SK-N-SH treated with all-trans-retinoic acid at 6 μM for 48 hours (cell line): ENCODE results near the gene RALGAPB.

Experiments used
- ATAC-seq: fragments of 200-7000 bp; cut with Tn5 transposase; 3 replicates; pipeline ENCODE4 v1.9.1; 2020; ENCODE audit warnings: mild to moderate bottlenecking, moderate library complexity
- ARNTL ChIP-seq: fragments of 450-650 bp; formaldehyde crosslinking; IDR thresholded peaks from 2 replicates; pipeline ENCODE4 v1.5.0; 2020; ENCODE audit warnings: low read depth, mild to moderate bottlenecking, moderate library complexity, borderline replicate concordance
- BACH2 ChIP-seq: fragments of 250-450 bp; sonication (Bioruptor Pico); IDR thresholded peaks from 2 replicates; pipeline ENCODE4 v1.9.0; 2021; ENCODE audit warnings: mild to moderate bottlenecking, borderline replicate concordance
- CSDC2 ChIP-seq: fragments of 250-450 bp; sonication (Bioruptor Pico); IDR thresholded peaks from 2 replicates; pipeline ENCODE4 v1.5.0; 2020; ENCODE audit warnings: mild to moderate bottlenecking, moderate library complexity
- ESRRG ChIP-seq: fragments of 250-450 bp; sonication (Bioruptor Pico); IDR thresholded peaks from 2 replicates; pipeline ENCODE4 v1.6.1; 2021; ENCODE audit warnings: mild to moderate bottlenecking
- GLIS3 ChIP-seq: fragments of 250-450 bp; sonication (Bioruptor Pico); IDR thresholded peaks from 2 replicates; pipeline ENCODE4 v1.5.0; 2020; ENCODE audit warnings: mild to moderate bottlenecking, moderate library complexity
- ISL1 ChIP-seq: fragments of 250-450 bp; sonication (Bioruptor Pico); IDR thresholded peaks from 2 replicates; pipeline ENCODE4 v2.1.2; 2022; ENCODE audit warnings: mild to moderate bottlenecking, moderate library complexity
- OSR1 ChIP-seq: fragments of 250-450 bp; sonication (Bioruptor Pico); IDR thresholded peaks from 2 replicates; pipeline ENCODE4 v1.8.0; 2022; ENCODE audit warnings: moderate library complexity, mild to moderate bottlenecking, inconsistent platforms
- PPARA ChIP-seq: fragments of 250-450 bp; sonication (Bioruptor Pico); IDR thresholded peaks from 2 replicates; pipeline ENCODE4 v1.5.0; 2020; ENCODE audit warnings: mild to moderate bottlenecking, borderline replicate concordance
- RARB ChIP-seq: fragments of 250-450 bp; sonication (Bioruptor Pico); IDR thresholded peaks from 2 replicates; pipeline ENCODE4 v1.8.0; 2021; ENCODE audit warnings: mild to moderate bottlenecking, moderate library complexity
- TOX ChIP-seq: fragments of 250-450 bp; sonication (Bioruptor Pico); IDR thresholded peaks from 2 replicates; pipeline ENCODE4 v1.8.0; 2021; ENCODE audit warnings: mild to moderate bottlenecking, moderate library complexity, borderline replicate concordance
- ZC3H10 ChIP-seq: fragments of 250-450 bp; sonication (Bioruptor Pico); IDR thresholded peaks from 2 replicates; pipeline ENCODE4 v1.5.1; 2021; ENCODE audit warnings: mild to moderate bottlenecking, moderate library complexity
- ZFP3 ChIP-seq: fragments of 250-450 bp; sonication (Bioruptor Pico); IDR thresholded peaks from 2 replicates; pipeline ENCODE4 v1.5.0; 2020; ENCODE audit warnings: mild to moderate bottlenecking, moderate library complexity
- ZNF565 ChIP-seq: fragments of 450-650 bp; formaldehyde crosslinking; conservative IDR thresholded peaks from 2 replicates; pipeline ENCODE4 v1.5.0; 2020; ENCODE audit warnings: low read depth, mild to moderate bottlenecking, moderate library complexity
- ZNF70 ChIP-seq: fragments of 450-650 bp; formaldehyde crosslinking; IDR thresholded peaks from 2 replicates; pipeline ENCODE4 v1.5.0; 2020; ENCODE audit warnings: mild to moderate bottlenecking, moderate library complexity
- ZNF8 ChIP-seq: fragments of 450-650 bp; formaldehyde crosslinking; IDR thresholded peaks from 2 replicates; pipeline ENCODE4 v1.5.0; 2020; ENCODE audit warnings: mild to moderate bottlenecking, moderate library complexity
- TF ChIP-seq, protein P1 (sequence below): fragments of 250-450 bp; sonication (Bioruptor Pico); IDR thresholded peaks from 2 replicates; pipeline ENCODE4 v1.5.1; 2021; ENCODE audit warnings: mild to moderate bottlenecking, moderate library complexity
- TF ChIP-seq, protein P2 (sequence below): fragments of 250-450 bp; sonication (Bioruptor Pico); IDR thresholded peaks from 2 replicates; pipeline ENCODE4 v1.8.0; 2021; ENCODE audit warnings: low read depth, mild to moderate bottlenecking, moderate library complexity, borderline replicate concordance
- TF ChIP-seq, protein P3 (sequence below): fragments of 250-450 bp; sonication (Bioruptor Pico); IDR thresholded peaks from 2 replicates; pipeline ENCODE4 v1.5.0; 2020; ENCODE audit warnings: mild to moderate bottlenecking, moderate library complexity
- TF ChIP-seq, protein P4 (sequence below): fragments of 250-450 bp; sonication (Bioruptor Pico); IDR thresholded peaks from 2 replicates; pipeline ENCODE4 v1.8.0; 2020; ENCODE audit warnings: mild to moderate bottlenecking, moderate library complexity, borderline replicate concordance
- TF ChIP-seq, protein P5 (sequence below): fragments of 250-450 bp; sonication (Bioruptor Pico); IDR thresholded peaks from 2 replicates; pipeline ENCODE4 v1.5.1; 2020; ENCODE audit warnings: low read depth, mild to moderate bottlenecking, moderate library complexity

The RALGAPB gene

DNA sequence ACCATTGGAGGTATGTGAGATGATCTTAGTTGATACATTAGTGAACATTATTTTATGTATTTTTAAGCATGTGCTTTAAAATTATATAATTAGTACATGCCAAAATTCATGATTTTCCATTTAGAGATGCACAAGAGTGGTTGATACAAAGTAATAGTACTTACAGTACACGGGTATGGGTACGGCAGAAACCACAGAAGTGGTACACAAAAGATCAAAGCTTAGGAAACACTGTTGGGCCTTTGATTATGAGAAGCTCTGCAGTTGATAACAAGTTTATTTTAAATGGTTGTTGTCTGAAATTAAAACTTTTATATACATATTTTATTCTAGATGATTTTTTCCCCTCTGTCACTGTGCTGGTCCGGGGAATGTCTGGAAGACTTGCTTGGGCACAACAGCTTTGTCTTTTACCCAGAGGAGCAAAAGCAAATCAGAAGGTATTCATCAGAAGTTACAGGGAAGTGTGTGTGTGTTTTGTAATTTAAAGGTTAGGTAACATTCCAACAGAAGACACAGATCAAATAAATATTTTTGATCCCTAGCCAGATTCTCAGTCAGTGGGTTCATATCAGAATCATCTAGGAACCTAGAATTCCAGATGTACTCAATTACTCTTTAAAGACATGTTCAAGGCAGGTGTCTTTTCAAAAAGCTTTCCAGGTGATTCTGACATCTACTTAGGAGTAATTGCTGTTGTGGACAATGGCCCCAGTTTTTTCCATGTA lies 75.9 kb downstream of the RALGAPB start (continued):
- TF ChIP-seq, protein P1, sequence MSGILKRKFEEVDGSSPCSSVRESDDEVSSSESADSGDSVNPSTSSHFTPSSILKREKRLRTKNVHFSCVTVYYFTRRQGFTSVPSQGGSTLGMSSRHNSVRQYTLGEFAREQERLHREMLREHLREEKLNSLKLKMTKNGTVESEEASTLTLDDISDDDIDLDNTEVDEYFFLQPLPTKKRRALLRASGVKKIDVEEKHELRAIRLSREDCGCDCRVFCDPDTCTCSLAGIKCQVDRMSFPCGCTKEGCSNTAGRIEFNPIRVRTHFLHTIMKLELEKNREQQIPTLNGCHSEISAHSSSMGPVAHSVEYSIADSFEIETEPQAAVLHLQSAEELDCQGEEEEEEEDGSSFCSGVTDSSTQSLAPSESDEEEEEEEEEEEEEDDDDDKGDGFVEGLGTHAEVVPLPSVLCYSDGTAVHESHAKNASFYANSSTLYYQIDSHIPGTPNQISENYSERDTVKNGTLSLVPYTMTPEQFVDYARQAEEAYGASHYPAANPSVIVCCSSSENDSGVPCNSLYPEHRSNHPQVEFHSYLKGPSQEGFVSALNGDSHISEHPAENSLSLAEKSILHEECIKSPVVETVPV: no peak
- TF ChIP-seq, protein P2, sequence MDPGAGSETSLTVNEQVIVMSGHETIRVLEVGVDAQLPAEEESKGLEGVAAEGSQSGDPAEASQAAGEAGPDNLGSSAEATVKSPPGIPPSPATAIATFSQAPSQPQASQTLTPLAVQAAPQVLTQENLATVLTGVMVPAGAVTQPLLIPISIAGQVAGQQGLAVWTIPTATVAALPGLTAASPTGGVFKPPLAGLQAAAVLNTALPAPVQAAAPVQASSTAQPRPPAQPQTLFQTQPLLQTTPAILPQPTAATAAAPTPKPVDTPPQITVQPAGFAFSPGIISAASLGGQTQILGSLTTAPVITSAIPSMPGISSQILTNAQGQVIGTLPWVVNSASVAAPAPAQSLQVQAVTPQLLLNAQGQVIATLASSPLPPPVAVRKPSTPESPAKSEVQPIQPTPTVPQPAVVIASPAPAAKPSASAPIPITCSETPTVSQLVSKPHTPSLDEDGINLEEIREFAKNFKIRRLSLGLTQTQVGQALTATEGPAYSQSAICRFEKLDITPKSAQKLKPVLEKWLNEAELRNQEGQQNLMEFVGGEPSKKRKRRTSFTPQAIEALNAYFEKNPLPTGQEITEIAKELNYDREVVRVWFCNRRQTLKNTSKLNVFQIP (CRISPR knock-in tag): no peak

DNA sequence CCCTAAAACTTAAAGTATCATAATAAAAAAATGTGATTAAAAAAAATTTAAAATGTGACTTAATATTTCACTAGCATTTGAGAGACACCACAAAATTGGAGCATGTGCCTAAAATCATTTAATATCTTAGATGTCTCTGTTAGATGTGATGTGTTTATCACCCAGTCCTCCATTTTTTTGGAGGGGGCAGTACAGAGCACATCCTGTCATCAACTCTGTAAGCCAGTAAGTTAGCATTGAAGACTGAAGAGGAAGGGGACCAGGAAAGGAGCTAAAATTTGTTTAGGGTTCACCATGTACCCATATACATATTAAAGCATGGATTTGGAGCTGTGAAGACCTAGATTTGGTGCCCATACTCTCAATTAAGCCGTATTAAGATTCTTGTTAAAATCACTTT lies 77.6 kb downstream of the RALGAPB start:
- TF ChIP-seq ZFP3 (no peak), ZC3H10 (CRISPR knock-in tag) (no peak), ZNF70 (CRISPR knock-in tag) (no peak), TOX (CRISPR knock-in tag) (no peak), RARB (no peak), OSR1 (no peak), ARNTL (CRISPR knock-in tag) (no peak), CSDC2 (no peak), ZNF8 (CRISPR knock-in tag) (no peak)
- TF ChIP-seq, protein P3, sequence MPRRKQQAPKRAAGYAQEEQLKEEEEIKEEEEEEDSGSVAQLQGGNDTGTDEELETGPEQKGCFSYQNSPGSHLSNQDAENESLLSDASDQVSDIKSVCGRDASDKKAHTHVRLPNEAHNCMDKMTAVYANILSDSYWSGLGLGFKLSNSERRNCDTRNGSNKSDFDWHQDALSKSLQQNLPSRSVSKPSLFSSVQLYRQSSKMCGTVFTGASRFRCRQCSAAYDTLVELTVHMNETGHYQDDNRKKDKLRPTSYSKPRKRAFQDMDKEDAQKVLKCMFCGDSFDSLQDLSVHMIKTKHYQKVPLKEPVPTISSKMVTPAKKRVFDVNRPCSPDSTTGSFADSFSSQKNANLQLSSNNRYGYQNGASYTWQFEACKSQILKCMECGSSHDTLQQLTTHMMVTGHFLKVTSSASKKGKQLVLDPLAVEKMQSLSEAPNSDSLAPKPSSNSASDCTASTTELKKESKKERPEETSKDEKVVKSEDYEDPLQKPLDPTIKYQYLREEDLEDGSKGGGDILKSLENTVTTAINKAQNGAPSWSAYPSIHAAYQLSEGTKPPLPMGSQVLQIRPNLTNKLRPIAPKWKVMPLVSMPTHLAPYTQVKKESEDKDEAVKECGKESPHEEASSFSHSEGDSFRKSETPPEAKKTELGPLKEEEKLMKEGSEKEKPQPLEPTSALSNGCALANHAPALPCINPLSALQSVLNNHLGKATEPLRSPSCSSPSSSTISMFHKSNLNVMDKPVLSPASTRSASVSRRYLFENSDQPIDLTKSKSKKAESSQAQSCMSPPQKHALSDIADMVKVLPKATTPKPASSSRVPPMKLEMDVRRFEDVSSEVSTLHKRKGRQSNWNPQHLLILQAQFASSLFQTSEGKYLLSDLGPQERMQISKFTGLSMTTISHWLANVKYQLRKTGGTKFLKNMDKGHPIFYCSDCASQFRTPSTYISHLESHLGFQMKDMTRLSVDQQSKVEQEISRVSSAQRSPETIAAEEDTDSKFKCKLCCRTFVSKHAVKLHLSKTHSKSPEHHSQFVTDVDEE (CRISPR knock-in tag): no peak
- TF ChIP-seq, protein P2 (CRISPR knock-in tag): no peak
- TF ChIP-seq, protein P4, sequence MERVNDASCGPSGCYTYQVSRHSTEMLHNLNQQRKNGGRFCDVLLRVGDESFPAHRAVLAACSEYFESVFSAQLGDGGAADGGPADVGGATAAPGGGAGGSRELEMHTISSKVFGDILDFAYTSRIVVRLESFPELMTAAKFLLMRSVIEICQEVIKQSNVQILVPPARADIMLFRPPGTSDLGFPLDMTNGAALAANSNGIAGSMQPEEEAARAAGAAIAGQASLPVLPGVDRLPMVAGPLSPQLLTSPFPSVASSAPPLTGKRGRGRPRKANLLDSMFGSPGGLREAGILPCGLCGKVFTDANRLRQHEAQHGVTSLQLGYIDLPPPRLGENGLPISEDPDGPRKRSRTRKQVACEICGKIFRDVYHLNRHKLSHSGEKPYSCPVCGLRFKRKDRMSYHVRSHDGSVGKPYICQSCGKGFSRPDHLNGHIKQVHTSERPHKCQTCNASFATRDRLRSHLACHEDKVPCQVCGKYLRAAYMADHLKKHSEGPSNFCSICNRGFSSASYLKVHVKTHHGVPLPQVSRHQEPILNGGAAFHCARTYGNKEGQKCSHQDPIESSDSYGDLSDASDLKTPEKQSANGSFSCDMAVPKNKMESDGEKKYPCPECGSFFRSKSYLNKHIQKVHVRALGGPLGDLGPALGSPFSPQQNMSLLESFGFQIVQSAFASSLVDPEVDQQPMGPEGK (CRISPR knock-in tag): no peak
- TF ChIP-seq, protein P5, sequence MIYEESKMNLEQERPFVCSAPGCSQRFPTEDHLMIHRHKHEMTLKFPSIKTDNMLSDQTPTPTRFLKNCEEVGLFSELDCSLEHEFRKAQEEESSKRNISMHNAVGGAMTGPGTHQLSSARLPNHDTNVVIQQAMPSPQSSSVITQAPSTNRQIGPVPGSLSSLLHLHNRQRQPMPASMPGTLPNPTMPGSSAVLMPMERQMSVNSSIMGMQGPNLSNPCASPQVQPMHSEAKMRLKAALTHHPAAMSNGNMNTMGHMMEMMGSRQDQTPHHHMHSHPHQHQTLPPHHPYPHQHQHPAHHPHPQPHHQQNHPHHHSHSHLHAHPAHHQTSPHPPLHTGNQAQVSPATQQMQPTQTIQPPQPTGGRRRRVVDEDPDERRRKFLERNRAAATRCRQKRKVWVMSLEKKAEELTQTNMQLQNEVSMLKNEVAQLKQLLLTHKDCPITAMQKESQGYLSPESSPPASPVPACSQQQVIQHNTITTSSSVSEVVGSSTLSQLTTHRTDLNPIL (CRISPR knock-in tag): no peak
- ATAC-seq: no peak

DNA sequence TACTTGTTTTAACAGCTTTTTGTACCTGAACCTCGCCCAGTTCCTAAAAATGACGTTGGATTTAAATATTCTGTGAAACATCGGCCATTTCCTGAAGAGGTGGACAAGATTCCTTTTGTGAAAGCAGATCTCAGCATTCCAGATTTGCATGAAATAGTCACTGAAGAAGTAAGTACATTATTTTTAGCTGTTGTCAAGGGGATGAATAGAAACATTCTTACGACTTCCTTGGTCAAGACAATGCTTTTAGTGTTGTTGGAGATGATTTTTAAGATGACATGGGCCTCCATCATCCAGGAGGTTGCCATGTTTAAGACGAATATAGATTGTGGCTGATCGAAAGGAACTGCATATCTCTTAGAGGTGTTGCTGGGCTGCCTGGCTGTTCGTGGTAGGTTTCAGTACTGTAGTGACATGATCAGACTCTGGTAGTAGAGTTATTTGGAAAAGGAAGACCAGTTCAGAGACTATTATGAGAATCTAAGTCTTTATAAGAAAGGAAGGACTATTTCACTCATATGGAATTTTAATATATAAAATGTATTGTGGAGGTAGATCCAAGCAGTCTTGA lies 78.5 kb downstream of the RALGAPB start:
- no peak for TF ChIP-seq CSDC2
- no peak for ATAC-seq

DNA sequence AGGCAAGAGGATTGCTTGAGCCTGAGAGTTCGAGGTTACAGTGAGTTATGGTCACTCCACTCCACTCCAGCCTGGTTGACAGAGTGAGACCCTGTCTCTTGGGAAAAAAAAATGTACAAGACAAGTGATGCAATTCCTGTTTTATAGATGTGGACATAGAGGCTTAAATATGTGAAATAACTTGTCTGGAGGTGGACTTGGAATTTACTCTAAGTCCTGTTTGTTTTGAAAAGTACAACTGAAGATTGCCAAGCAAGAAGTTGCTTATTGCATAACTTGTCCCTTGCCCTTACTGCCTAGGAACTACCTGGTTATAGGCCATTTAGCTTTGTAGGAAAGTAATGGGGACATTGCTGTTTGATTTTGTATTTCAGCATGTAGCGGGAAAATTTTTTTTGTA lies 82.3 kb downstream of the RALGAPB start:
- no peak for TF ChIP-seq PPARA (CRISPR knock-in tag)
- TF ChIP-seq, protein P5 (CRISPR knock-in tag): no peak
- no peak for TF ChIP-seq BACH2 (CRISPR knock-in tag)
- TF ChIP-seq ZNF70 (CRISPR knock-in tag): no peak
- no peak for TF ChIP-seq ESRRG (CRISPR knock-in tag)
- TF ChIP-seq ZC3H10 (CRISPR knock-in tag): no peak
- no peak for TF ChIP-seq GLIS3 (CRISPR knock-in tag)
- no peak for TF ChIP-seq ZFP3
- TF ChIP-seq ZNF565: no peak
- TF ChIP-seq ISL1 (CRISPR knock-in tag): no peak
- TF ChIP-seq, protein P1: no peak
- no peak for ATAC-seq
